ENCODE data around the gene KLHL30. TPM values are rescaled to one million over a fixed set of nuclear protein-coding genes. Genes with fewer than 3 reads are reported as not detected.

The KLHL30 gene
- total and polyA plus RNA-seq, 11 donors, result 5.1 to 43.7 (median 23.0) TPM

DNA sequence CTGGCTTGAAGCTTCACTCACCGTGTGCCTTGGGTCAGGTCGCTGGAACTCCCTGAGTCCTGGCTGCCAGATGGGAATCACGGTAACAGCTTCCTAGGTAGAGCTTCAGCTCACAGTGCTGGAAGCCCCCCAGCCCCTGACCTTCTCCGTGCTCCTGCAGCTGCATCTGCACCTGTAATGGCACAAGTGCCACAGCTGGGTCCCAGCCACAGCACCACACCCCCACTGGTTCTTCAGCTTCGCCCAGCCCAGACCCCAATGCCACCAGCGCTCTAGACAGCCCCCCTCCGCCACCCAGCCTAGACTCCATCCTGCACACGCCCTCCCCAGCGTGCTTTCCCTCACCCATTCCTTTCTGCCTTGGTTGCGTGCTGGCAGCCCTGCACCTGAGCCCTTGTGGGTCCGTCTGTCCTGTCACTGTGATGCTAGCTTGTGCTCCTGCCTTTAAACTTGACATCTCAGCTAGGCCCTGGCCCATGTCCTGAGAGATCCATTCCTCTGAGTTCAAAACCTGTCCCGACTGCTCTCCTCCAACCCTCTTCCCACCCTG lies 45.9 kb upstream of the KLHL30 start:
- ATAC-seq (no peak), DNase-seq (no peak)
- WGBS, 4 donors, result 95 to 97% (median 96%) methylated on average over 12 of the region's 12 CpGs
- H3K4me1 ChIP-seq, result peaks cover 0 to 4% (median 0%) of the 10 kb centered on the region in 12 donors
- no peaks in the 10 kb centered on the region for H3K27me3 ChIP-seq
- no peak overlapping the region for H3K4me3 ChIP-seq
- TF ChIP-seq POLR2A (IDR thresholded peaks at IDR 0.05), result no peak
- peaks cover 0 to 4% (median 0%) of the 10 kb centered on the region in 9 donors for H3K36me3 ChIP-seq
- no peak overlapping the region for H3K27ac ChIP-seq
- H3K9me3 ChIP-seq, result no peaks in the 10 kb centered on the region
- intact Hi-C loops (cut with DNase I), result no loop called here

DNA sequence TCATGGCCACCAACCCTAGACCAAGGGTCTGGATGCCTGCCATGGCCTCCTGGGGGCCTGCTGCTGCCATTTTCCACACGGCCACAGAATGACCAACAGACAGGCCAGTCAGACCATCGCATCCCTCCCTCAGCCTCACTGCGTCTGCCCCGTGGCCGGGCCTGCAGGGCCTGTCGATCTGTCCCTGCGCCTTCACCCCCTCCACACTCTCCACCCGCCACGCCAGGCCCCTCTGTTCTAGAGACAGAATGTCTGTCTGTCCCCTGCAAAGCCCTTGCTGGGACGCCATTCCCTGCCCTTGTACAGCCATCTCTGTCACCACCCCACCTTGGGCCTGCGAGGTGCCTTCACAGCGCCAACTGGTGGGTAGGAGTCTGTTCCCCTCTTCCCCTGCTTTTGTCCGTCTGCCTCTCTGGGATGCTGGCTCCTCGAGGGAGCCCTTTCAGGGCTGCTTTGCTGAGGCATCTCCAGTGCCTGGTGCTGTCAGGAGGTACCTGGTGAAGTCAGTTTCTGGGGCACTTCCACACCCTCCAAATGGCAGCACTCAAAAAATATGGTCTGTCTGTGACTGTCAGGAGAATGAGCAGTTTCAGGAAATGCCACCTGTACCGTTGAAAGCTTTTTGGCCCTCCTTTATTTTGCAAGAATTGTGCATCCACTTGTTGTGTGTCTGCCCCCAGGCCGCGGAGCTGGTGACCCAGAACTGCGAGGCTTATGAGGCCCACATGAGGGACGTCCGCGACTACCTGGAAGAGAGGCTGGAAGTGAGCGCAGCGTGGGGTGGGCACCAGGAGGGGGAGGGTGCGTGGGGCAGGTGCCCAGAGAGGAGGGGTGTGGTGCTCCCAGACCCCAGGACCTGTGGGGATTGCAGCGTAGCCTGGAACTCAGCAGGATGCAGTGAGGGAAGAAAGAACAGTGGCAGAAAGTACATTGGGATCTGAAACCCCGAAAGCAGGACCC lies 45.0 kb upstream of the KLHL30 start:
- WGBS, 4 donors, result 89 to 95% (median 93%) methylated on average over 26 of the region's 26 CpGs
- no peaks in the 10 kb centered on the region for H3K27me3 ChIP-seq
- DNase-seq (peak in 1 of 5 donors; percentile 48), ATAC-seq (no peak)
- no peaks in the 10 kb centered on the region for H3K4me1 ChIP-seq
- H3K9me3 ChIP-seq, result no peaks in the 10 kb centered on the region
- no peak for TF ChIP-seq POLR2A (IDR thresholded peaks at IDR 0.05)
- TF ChIP-seq, protein P1, sequence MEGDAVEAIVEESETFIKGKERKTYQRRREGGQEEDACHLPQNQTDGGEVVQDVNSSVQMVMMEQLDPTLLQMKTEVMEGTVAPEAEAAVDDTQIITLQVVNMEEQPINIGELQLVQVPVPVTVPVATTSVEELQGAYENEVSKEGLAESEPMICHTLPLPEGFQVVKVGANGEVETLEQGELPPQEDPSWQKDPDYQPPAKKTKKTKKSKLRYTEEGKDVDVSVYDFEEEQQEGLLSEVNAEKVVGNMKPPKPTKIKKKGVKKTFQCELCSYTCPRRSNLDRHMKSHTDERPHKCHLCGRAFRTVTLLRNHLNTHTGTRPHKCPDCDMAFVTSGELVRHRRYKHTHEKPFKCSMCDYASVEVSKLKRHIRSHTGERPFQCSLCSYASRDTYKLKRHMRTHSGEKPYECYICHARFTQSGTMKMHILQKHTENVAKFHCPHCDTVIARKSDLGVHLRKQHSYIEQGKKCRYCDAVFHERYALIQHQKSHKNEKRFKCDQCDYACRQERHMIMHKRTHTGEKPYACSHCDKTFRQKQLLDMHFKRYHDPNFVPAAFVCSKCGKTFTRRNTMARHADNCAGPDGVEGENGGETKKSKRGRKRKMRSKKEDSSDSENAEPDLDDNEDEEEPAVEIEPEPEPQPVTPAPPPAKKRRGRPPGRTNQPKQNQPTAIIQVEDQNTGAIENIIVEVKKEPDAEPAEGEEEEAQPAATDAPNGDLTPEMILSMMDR (IDR thresholded peaks at IDR 0.05), result no peak
- no peak overlapping the region for H3K27ac ChIP-seq
- H3K4me3 ChIP-seq, result no peak overlapping the region
- intact Hi-C loops (cut with DNase I), result no loop called here
- H3K36me3 ChIP-seq, result peaks cover 0 to 4% (median 0%) of the 10 kb centered on the region in 9 donors

DNA sequence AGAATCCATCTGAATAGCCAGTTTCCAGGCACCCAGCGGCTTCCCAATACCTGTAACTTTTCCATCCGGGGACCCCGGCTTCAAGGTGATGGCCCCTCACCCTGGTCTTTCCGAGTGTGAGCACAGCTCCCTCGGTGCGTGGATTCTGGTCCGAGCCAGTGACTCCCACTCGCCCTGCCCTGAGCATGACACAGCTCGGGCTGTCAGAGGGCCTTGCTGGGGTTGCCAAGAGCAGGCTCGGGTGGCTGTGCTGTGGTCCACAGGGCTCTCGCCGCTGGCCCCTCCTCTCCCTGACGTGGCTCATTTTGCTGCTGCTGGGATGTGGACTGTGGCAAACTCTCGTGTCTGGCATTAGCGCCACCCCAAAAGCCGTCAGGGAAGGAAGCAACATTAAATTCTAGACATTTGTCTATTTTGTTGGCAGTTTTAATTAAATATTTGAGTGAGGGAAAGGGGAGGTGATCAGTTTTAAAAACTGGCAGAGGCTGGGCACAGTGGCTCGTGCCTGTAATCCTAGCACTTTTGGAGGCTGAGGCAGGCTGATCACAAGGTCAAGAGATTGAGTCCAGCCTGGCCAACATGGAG lies 43.9 kb upstream of the KLHL30 start:
- intact Hi-C loops (cut with DNase I), result no loop called here
- no peaks in the 10 kb centered on the region for H3K27me3 ChIP-seq
- H3K4me3 ChIP-seq, result no peak overlapping the region
- WGBS, 4 donors, result 90 to 94% (median 92%) methylated on average over 14 to 17 of the region's 17 CpGs
- no peak for TF ChIP-seq POLR2A (IDR thresholded peaks at IDR 0.05)
- TF ChIP-seq, protein P1 (IDR thresholded peaks at IDR 0.05), result no peak
- DNase-seq (no peak), ATAC-seq (no peak)
- H3K36me3 ChIP-seq, result peaks cover 0 to 4% (median 0%) of the 10 kb centered on the region in 9 donors
- H3K4me1 ChIP-seq, result peaks cover 0 to 10% (median 0%) of the 10 kb centered on the region in 12 donors
- no peak overlapping the region for H3K27ac ChIP-seq
- no peaks in the 10 kb centered on the region for H3K9me3 ChIP-seq

DNA sequence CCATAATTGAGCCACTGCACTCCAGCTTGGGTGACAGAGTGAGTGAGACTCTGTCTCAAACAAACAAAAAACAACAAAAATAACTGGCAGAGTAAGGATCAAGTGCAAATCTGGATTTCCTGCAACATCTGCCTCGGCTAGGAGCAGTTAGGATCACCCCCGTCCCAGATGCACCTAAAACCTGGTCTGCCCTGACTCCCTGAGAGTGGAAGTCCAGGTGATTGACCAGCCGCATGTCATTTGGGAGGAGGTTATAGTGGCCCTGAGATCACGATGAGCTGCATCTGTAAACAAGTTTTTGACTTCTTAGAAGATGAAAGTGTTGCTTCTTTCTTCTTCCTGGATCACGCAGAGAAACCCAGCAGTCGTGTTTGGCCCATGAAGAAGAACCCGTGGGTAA lies 43.3 kb upstream of the KLHL30 start:
- Histone ChIP-seq H3K27me3 (no peaks in the 10 kb centered on the region), H3K27ac (no peak overlapping the region), H3K36me3 (peaks cover 0 to 4% (median 0%) of the 10 kb centered on the region in 9 donors), H3K4me1 (peaks cover 0 to 12% (median 0%) of the 10 kb centered on the region in 12 donors), H3K9me3 (no peaks in the 10 kb centered on the region), H3K4me3 (no peak overlapping the region)
- intact Hi-C loops (cut with DNase I), result no loop called here
- DNase-seq (no peak), ATAC-seq (no peak)
- TF ChIP-seq POLR2A (IDR thresholded peaks at IDR 0.05), result no peak
- TF ChIP-seq, protein P1 (IDR thresholded peaks at IDR 0.05), result no peak
- 85 to 97% (median 91%) methylated on average over 7 of the region's 7 CpGs for WGBS, 4 donors

Measured in heart left ventricle (tissue), 16 donors.